ENCODE results near the gene ITPR1.

The ITPR1 gene

DNA sequence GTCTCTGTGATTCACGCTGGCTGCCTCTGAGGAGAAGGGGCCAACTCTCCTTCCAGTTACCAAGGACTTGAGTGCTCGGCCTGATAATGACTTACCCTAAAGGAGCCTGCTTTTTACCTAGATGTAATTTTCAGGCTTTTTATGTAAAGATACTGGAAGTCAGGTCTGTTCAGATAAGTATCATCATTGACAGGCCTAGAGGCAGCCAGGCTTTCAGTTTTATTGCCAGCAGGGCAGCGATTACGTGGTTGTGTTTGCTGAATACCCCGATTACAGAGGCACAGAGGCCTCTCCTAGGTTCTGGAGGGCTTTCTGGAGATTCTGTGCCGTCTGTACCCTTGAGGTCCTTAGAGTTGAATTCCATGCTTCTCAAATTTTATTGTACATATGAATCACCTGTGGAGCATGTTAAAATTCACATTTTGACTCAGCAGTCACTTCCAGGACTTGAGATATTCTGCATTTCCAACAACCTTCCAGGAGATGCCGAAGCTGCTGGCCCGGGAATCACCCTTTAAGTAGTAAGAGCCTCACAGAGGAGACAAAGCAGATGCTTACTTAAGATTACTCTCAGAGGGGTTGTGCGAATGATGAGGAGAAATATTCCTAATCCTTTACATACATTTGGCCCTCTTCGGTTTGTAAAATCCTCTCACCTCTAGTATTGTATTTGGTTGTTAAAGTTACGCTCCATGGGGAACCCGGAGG lies 326.0 kb downstream of the ITPR1 start:
- no peak for TF ChIP-seq MAX (IDR thresholded peaks at IDR 0.05; ENCODE audit: low read depth, low read length)
- TF ChIP-seq CTCF (IDR thresholded peaks at IDR 0.05; ENCODE audit: low read depth, low read length): no peak
- no peak for TF ChIP-seq MYC (IDR thresholded peaks at IDR 0.05; ENCODE audit: low read depth, low read length)
- TF ChIP-seq POLR2A (IDR thresholded peaks at IDR 0.05; ENCODE audit: extremely low read depth, insufficient read length): no peak
- no peak overlapping the region for H3K4me3 ChIP-seq (ENCODE audit: low read depth, low read length)
- DNase-seq (ENCODE audit: low read depth): no peak

DNA sequence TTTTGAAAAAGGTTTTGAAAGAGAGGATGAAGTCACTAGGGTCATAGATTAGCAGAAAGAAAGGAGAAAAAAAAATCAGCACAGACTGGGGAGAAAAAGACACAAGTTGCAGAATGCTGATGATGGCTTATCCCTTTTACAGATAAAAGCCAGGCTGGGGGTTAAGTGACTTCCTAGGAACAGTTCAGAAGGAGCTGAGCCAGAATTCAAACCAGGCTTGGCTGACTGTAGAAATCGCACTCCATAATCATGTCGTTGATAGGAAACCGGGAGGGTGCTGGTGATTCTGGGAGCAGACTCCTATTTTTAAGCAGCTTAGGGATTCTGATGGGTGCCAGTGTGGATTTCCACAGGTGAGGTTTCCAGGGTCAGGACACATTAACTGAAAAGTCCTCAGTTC lies 326.6 kb downstream of the ITPR1 start:
- no peak for DNase-seq (ENCODE audit: low read depth)
- TF ChIP-seq MYC (IDR thresholded peaks at IDR 0.05; ENCODE audit: low read depth, low read length) (no peak), POLR2A (IDR thresholded peaks at IDR 0.05; ENCODE audit: extremely low read depth, insufficient read length) (no peak), CTCF (IDR thresholded peaks at IDR 0.05; ENCODE audit: low read depth, low read length) (no peak), MAX (IDR thresholded peaks at IDR 0.05; ENCODE audit: low read depth, low read length) (no peak)
- no peak overlapping the region for H3K4me3 ChIP-seq (ENCODE audit: low read depth, low read length)

GRCh38 chr3:4820296-4821121 lies 327.4 kb downstream of the ITPR1 start:
- TF ChIP-seq POLR2A (IDR thresholded peaks at IDR 0.05; ENCODE audit: extremely low read depth, insufficient read length): no peak
- TF ChIP-seq CTCF (IDR thresholded peaks at IDR 0.05; ENCODE audit: low read depth, low read length): no peak
- no peak for TF ChIP-seq MAX (IDR thresholded peaks at IDR 0.05; ENCODE audit: low read depth, low read length)
- no peak for TF ChIP-seq MYC (IDR thresholded peaks at IDR 0.05; ENCODE audit: low read depth, low read length)
- peak; percentile 54 for DNase-seq (ENCODE audit: low read depth)
- no peak overlapping the region for H3K4me3 ChIP-seq (ENCODE audit: low read depth, low read length)

- no peak for DNase-seq (ENCODE audit: low read depth)
- TF ChIP-seq MAX (IDR thresholded peaks at IDR 0.05; ENCODE audit: low read depth, low read length) (no peak), MYC (IDR thresholded peaks at IDR 0.05; ENCODE audit: low read depth, low read length) (no peak), POLR2A (IDR thresholded peaks at IDR 0.05; ENCODE audit: extremely low read depth, insufficient read length) (no peak), CTCF (IDR thresholded peaks at IDR 0.05; ENCODE audit: low read depth, low read length) (no peak)
- no peak overlapping the region for H3K4me3 ChIP-seq (ENCODE audit: low read depth, low read length)
Measured at GRCh38 chr3:4821338-4821737, 328.2 kb downstream of the ITPR1 start.

DNA sequence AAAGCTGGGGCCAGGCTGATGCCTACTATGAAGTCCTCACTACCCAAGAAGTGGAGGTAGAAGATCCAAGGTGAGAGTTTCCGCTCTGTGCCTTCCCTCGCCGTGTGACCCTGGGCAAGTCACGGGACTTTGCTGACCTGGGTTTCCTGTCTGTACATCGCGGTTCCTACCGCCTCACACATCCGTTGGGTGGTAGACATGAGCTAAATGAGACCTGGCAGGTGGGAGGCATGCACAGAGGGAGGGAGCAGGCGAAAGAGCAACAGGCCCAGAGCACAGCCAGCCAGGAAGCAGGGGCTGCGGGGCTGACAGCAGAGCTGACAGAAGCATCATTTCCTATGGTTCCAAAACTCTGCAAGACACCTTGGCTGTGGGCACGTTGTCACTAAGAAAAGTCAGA lies 328.8 kb downstream of the ITPR1 start:
- no peak for DNase-seq (ENCODE audit: low read depth)
- no peak for TF ChIP-seq MAX (IDR thresholded peaks at IDR 0.05; ENCODE audit: low read depth, low read length)
- no peak for TF ChIP-seq MYC (IDR thresholded peaks at IDR 0.05; ENCODE audit: low read depth, low read length)
- TF ChIP-seq POLR2A (IDR thresholded peaks at IDR 0.05; ENCODE audit: extremely low read depth, insufficient read length): no peak
- no peak for TF ChIP-seq CTCF (IDR thresholded peaks at IDR 0.05; ENCODE audit: low read depth, low read length)
- no peak overlapping the region for H3K4me3 ChIP-seq (ENCODE audit: low read depth, low read length)

Measured in NB4 (cell line).